Measurements from ENCODE around the gene KCNH3.

The KCNH3 gene

DNA sequence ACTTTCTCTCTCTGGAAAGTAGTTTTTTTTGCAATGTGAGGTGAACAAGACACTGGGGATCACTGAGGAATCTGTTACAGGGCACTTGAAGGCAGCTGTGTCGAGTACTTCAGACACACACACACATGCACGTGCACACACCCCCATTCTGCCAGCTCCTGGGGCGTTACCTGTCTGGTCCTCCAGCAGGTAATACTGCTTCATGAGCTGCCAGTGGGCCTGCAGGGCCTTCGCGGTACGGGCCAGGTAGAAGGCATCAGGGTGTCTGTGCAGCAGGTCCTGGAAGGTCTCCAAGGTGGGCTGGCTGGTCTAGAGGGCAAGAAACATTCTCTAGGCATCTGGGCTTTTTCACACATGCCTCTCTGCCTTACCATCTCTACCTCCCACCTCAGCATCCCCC is 24.0 kb downstream of the KCNH3 start:
- POLR2A ChIA-PET = interaction anchor here (0.8 kb wide), 1 partner anchor 12 kb away, joined by 3 read pairs; no protein-coding TSS in a partner anchor
- DNase-seq (ENCODE audit: extremely low spot score) = no peak
- CTCF ChIA-PET = interaction anchor here (1.4 to 6.8 kb wide), 6 partner anchors 8 to 204 kb away, joined by 3 to 45 read pairs (median 6); no protein-coding TSS in a partner anchor
- TF ChIP-seq, protein P1, sequence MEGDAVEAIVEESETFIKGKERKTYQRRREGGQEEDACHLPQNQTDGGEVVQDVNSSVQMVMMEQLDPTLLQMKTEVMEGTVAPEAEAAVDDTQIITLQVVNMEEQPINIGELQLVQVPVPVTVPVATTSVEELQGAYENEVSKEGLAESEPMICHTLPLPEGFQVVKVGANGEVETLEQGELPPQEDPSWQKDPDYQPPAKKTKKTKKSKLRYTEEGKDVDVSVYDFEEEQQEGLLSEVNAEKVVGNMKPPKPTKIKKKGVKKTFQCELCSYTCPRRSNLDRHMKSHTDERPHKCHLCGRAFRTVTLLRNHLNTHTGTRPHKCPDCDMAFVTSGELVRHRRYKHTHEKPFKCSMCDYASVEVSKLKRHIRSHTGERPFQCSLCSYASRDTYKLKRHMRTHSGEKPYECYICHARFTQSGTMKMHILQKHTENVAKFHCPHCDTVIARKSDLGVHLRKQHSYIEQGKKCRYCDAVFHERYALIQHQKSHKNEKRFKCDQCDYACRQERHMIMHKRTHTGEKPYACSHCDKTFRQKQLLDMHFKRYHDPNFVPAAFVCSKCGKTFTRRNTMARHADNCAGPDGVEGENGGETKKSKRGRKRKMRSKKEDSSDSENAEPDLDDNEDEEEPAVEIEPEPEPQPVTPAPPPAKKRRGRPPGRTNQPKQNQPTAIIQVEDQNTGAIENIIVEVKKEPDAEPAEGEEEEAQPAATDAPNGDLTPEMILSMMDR (IDR thresholded peaks at IDR 0.05; ENCODE audit: control extremely low read depth, extremely low read depth, low read depth, missing control alignments) = no peak

DNA sequence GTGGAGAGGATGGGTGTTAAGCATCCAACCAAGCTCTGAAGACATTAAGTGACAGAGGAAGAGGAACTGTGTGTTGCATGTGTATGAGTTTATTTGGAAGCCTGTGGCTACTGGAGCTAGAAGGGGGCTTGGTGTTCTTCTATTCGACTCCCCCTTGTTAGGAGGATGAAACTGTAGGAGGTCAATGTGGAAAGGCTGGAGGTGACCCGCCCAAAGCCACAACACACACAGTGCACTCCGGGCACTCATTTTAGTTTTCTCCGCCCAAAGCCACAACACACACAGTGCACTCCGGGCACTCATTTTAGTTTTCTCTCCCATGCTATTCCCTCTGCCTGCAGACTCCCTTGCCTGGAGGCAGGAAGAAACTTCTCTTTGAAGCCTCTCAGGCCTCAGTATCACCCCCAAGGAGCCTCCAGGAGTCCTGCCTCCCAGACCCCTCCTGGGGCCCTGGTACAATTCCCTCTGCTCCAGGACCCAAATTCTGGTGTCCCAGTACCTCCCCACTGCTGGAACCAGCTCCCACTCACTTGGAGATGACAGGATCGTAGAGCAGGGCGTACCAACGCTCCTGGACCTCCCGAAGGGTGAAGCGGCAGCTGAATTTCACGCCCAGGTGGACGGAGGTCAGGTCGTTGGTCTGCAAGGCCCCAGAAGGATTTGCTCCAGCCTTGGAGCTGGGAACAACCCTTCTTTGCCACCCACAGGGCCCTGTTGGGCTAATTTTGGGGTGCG is 25.3 kb downstream of the KCNH3 start:
- ChIA-PET POLR2A (no interaction called here), CTCF (interaction anchor here (1.4 to 6.8 kb wide), 5 partner anchors 11 to 206 kb away, joined by 4 to 45 read pairs (median 7); no protein-coding TSS in a partner anchor)
- no peak for DNase-seq (ENCODE audit: extremely low spot score)
- TF ChIP-seq, protein P1 (IDR thresholded peaks at IDR 0.05; ENCODE audit: control extremely low read depth, extremely low read depth, low read depth, missing control alignments) = no peak

DNA sequence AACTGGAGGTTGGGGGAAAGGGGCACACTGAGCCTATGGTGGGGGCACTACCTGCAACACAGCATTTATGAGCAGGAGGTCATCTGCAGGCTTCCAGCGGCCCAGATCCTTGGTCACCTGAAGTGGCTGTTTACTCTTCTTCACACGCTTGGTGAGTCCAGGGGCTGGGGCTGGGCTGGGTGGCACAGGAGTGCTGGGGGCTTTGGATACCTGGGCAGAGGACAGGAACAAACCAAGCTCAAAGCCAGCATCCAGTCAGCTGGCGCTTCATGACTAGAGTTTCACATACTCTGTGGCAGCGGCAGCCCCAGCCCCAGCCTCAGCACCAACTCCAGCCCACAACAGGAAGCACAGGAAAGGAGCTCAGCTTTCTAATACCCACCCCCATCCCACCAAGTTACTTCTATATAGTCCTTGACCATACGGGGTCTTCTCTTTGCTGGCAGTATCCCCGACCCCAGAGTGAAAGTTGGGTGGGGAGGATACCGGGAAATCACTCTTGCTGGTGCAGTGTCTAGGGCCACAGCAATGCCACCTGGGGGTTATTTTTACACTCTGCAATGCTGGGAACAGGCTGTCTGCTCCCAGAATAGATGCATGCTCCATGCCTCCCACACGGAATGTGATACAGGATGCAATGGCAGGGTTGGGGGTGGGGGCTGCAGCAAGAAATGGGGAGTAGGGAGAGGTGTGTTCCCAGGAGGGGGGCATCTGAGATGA is 26.0 kb downstream of the KCNH3 start:
- ChIA-PET POLR2A (no interaction called here), CTCF (interaction anchor here (0.7 to 6.8 kb wide), 3 partner anchors 15 to 207 kb away, joined by 4 to 45 read pairs (median 7); no protein-coding TSS in a partner anchor)
- DNase-seq (ENCODE audit: extremely low spot score) = no peak
- TF ChIP-seq, protein P1 (IDR thresholded peaks at IDR 0.05; ENCODE audit: control extremely low read depth, extremely low read depth, low read depth, missing control alignments) = no peak

DNA sequence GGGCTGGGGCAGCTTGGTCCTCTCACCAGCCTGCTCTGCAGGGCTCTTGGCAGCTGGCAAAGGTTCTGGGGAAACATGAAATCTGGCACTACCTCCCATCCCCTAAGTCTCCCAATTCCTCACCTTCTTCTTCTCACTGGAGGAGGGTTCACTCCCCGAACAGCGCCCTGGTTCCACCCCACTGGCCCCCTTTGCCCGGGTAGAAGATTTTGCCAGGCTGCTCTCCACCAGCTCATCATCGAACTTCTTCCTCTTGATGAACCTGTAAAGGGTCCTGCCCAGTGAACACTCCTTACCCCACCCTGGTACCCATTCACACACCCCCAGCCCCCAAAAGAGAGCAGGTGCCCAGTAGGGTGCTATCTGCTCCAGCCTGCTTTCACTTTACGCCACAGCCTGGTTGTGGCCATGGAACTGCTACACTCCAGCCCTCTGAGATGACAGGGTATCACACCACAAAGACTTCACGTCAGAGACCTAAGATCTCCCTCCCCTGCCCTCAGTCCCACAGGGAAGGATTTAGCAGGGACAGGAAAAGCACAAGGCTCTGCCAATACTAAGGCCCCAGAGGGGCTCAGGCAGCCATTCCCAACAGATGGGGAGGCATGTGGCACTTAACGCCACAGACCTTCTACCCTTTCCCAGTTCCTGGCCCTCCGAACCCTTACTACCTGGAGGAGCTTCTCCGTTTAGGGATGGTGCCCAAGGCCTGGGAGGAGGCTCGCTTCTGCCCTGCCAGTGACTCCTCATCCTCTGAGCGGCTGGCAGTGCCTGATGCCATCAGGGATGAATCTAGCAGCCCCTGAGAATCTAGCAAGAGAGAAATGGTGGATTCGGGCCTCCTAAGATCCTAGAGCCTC is 26.8 kb downstream of the KCNH3 start:
- CTCF ChIA-PET = interaction anchor here (0.7 to 2.2 kb wide), 5 partner anchors 12 to 208 kb away, joined by 3 to 14 read pairs (median 7); partner anchors contain the start of gene SPATS2
- TF ChIP-seq, protein P1 (IDR thresholded peaks at IDR 0.05; ENCODE audit: control extremely low read depth, extremely low read depth, low read depth, missing control alignments) = no peak
- no peak for DNase-seq (ENCODE audit: extremely low spot score)
- POLR2A ChIA-PET = no interaction called here

GRCh38 chr12:49566361-49566760 is 27.5 kb downstream of the KCNH3 start:
- DNase-seq (ENCODE audit: extremely low spot score) = no peak
- POLR2A ChIA-PET = interaction anchor here (1.4 kb wide), 1 partner anchor 10 kb away, joined by 4 read pairs; no protein-coding TSS in a partner anchor
- CTCF ChIA-PET = interaction anchor here (0.9 to 2.2 kb wide), 7 partner anchors 12 to 219 kb away, joined by 3 to 14 read pairs (median 5); partner anchors contain the start of gene SPATS2
- TF ChIP-seq, protein P1 (IDR thresholded peaks at IDR 0.05; ENCODE audit: control extremely low read depth, extremely low read depth, low read depth, missing control alignments) = no peak

Data from GM10248 (cell line).